ENCODE data around the gene PNPLA3.

PNPLA3 gene

DNA sequence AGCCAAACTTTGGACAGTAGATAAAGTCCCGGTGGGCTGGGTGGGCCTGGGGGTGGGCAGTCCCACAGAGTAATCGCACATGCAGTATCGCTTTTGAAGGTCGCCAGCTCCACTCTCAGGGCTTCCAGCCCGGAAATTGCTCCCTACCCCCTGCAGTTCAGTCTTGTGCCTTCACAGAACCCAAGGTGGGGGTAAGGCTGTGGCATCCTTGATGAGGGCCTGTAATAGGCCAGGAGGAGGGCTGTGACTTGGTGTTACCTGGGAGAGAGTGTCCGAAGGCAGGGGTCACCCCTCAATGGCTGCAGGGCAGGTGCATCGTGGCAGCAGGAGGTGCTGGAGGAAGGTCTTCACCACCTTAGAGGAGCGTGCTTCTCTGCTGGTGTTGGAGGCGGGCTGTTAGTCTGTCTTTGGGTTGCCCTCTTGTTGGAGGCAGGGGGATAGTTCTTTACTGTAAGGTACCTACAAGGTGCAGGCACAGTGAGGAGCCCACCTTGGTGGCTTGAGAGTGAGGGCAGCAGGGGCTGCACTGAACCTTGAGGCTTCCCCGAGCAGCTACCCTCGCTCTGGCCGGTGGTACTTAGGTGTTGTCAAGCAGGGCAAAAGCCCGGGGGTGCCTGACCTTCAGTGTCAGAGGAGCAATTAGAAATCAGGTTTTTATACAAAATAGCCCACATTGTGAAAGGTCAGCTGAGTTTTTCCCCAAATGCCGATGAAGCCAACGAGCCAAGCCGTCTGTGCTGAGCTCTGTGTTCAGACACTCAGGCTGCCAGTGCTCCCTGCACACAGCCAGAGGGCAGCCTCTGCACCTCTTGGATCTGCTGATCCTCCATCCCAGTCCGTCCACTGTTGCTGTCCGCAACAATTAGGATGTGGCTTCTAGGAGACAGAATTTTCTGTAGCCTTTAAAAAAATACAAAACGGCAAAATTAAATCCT lies 53.5 kb downstream of the PNPLA3 start:
- TF ChIP-seq, protein P1, sequence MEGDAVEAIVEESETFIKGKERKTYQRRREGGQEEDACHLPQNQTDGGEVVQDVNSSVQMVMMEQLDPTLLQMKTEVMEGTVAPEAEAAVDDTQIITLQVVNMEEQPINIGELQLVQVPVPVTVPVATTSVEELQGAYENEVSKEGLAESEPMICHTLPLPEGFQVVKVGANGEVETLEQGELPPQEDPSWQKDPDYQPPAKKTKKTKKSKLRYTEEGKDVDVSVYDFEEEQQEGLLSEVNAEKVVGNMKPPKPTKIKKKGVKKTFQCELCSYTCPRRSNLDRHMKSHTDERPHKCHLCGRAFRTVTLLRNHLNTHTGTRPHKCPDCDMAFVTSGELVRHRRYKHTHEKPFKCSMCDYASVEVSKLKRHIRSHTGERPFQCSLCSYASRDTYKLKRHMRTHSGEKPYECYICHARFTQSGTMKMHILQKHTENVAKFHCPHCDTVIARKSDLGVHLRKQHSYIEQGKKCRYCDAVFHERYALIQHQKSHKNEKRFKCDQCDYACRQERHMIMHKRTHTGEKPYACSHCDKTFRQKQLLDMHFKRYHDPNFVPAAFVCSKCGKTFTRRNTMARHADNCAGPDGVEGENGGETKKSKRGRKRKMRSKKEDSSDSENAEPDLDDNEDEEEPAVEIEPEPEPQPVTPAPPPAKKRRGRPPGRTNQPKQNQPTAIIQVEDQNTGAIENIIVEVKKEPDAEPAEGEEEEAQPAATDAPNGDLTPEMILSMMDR (conservative IDR thresholded peaks at IDR 0.05; ENCODE audit: control insufficient read depth, insufficient read depth, low read depth, low read length): no peak
- DNase-seq (ENCODE audit: low read depth): no peak
- no peak overlapping the region for H3K4me3 ChIP-seq (ENCODE audit: control insufficient read depth, low read depth, low read length)

- no peak overlapping the region for H3K4me3 ChIP-seq (ENCODE audit: control insufficient read depth, low read depth, low read length)
- no peak for DNase-seq (ENCODE audit: low read depth)
- TF ChIP-seq, protein P1 (conservative IDR thresholded peaks at IDR 0.05; ENCODE audit: control insufficient read depth, insufficient read depth, low read depth, low read length): no peak
These were observed 55.0 kb downstream of the PNPLA3 start for GRCh38 chr22:43978558-43978957.

DNA sequence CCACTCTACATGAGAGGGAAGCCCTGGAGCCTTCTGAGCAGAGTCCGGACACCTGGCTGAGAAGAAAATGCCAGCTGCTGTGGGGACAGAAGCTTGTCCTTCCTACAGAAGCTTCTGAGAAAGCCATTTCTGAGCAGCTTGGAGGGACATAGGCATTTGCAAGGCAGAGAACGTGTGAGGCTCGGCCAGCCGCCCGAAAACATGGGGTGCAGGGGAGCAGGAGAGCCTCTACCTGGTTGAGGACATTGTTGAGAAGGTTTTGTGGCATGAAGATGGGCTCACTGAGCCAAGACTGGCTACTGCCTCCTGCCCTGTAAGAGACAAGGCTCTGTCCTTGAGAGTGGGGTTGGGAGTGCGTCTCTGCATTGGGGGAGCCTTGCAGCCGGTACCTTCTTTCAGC lies 57.0 kb downstream of the PNPLA3 start:
- TF ChIP-seq, protein P1 (conservative IDR thresholded peaks at IDR 0.05; ENCODE audit: control insufficient read depth, insufficient read depth, low read depth, low read length): no peak
- DNase-seq (ENCODE audit: low read depth): no peak
- no peak overlapping the region for H3K4me3 ChIP-seq (ENCODE audit: control insufficient read depth, low read depth, low read length)

DNA sequence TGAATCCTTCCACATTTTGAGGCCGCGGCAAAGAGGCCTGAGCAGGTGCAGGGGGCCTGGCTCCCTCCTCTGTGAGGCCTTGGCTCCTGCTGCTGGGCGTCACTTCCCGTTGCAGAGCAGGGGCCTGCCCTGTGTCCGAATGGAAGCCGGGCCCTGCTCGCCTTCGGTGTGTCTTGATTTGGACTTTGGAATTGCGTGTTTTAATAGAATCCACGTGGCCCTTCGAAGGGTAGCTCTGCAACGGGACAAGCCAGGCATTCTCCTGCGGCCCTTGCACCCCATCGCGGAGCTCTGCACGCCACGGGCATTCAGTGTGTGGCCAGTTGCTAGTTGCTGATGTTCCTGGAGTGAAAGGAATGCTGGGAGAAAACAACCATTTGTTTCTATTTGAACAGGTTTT lies 57.4 kb downstream of the PNPLA3 start:
- DNase-seq (ENCODE audit: low read depth): no peak
- TF ChIP-seq, protein P1 (conservative IDR thresholded peaks at IDR 0.05; ENCODE audit: control insufficient read depth, insufficient read depth, low read depth, low read length): no peak

GRCh38 chr22:43983808-43984207 lies 60.2 kb downstream of the PNPLA3 start:
- TF ChIP-seq, protein P1 (conservative IDR thresholded peaks at IDR 0.05; ENCODE audit: control insufficient read depth, insufficient read depth, low read depth, low read length): no peak
- DNase-seq (ENCODE audit: low read depth): no peak
- H3K4me3 ChIP-seq (ENCODE audit: control insufficient read depth, low read depth, low read length): no peak overlapping the region

More for the DNA sequence above, 57.4 kb downstream of the PNPLA3 start:
- H3K4me3 ChIP-seq (ENCODE audit: control insufficient read depth, low read depth, low read length): no peak overlapping the region

DNA sequence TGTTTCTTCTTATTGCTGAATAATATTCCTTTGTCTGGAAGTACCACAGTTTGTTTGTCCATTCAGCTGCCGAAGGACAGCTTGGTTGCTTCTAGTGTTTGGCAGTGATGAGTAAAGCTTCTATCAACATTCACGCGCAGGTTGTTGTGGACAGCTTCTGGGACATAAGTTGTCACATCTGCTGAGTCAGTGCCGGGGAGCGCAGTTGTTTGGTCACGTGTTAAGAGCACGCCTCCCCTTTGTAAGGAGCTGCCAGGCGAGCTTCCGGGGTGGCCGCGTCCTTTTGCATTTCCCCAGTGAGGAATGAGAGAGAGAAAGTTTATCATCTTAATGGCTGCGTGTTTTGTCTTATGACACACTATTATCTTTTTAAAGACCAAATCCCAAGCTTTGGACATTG lies 61.9 kb downstream of the PNPLA3 start:
- DNase-seq (ENCODE audit: low read depth): peak; percentile 13
- H3K4me3 ChIP-seq (ENCODE audit: control insufficient read depth, low read depth, low read length): no peak overlapping the region
- TF ChIP-seq, protein P1 (conservative IDR thresholded peaks at IDR 0.05; ENCODE audit: control insufficient read depth, insufficient read depth, low read depth, low read length): no peak
